GM06990 (cell line): ENCODE measurements around the gene PCSK1N.

ENCODE experiments used
- DNase-seq: peaks from one replicate; pipeline ENCODE4 v3.0.0-alpha.2; 2011; ENCODE audit not compliant: insufficient read length; ENCODE audit errors: extremely low read depth
- H3K27me3 ChIP-seq: replicated peaks from 2 replicates; pipeline ENCODE4 v1.6.0; 2011; ENCODE audit warnings: low read length; ENCODE audit not compliant: control insufficient read depth, insufficient read depth
- H3K36me3 ChIP-seq: 2 replicates; pipeline ENCODE4 v1.5.1; 2011; ENCODE audit warnings: low read length; ENCODE audit not compliant: control insufficient read depth, insufficient read depth
- H3K4me3 ChIP-seq: replicated peaks from 2 replicates; pipeline ENCODE4 v1.5.1; 2011; ENCODE audit warnings: low read depth, mild to moderate bottlenecking, control low read depth, low read length
- CTCF ChIP-seq: IDR thresholded peaks from 2 replicates; pipeline ENCODE4 v1.5.1; 2011; ENCODE audit warnings: low read length, control low read depth, mild to moderate bottlenecking, inconsistent platforms; ENCODE audit not compliant: insufficient read depth, poor library complexity, severe bottlenecking

Gene PCSK1N

GRCh38 chrX:48801280-48802088 lies 33.9 kb downstream of the PCSK1N start, which contains the start of gene HDAC6:
Gene HDAC6 (plus strand): TSS chrX:48802067. CDS start chrX:48802693, 626 bp downstream.
- no peaks in the 10 kb centered on the region for H3K27me3 ChIP-seq
- peak within 1 kb of the TSS; percentile 74 for H3K4me3 ChIP-seq
- peak; percentile 98 for DNase-seq
- H3K36me3 ChIP-seq, result no peaks in the 10 kb centered on the region; the same call in 1 of the 2 replicates
- TF ChIP-seq CTCF, result no peak

- Histone ChIP-seq H3K36me3 (no peaks in the 10 kb centered on the region; the same call in 1 of the 2 replicates), H3K27me3 (no peaks in the 10 kb centered on the region), H3K4me3 (peak overlapping the region; percentile 74)
- no peak for DNase-seq
- TF ChIP-seq CTCF, result no peak
Measured at GRCh38 chrX:48800574-48801279, 34.7 kb downstream of the PCSK1N start.

GRCh38 chrX:48798318-48798717 lies 37.1 kb downstream of the PCSK1N start:
- TF ChIP-seq CTCF, result no peak
- H3K36me3 ChIP-seq, result no peaks in the 10 kb centered on the region
- no peak overlapping the region for H3K4me3 ChIP-seq
- H3K27me3 ChIP-seq, result no peaks in the 10 kb centered on the region
- DNase-seq, result no peak

- TF ChIP-seq CTCF, result no peak
- Histone ChIP-seq H3K27me3 (no peaks in the 10 kb centered on the region), H3K36me3 (no peaks in the 10 kb centered on the region), H3K4me3 (no peak overlapping the region)
- no peak for DNase-seq
Measured at GRCh38 chrX:48794911-48795515, 40.4 kb downstream of the PCSK1N start.

- Histone ChIP-seq H3K4me3 (no peak overlapping the region), H3K36me3 (no peaks in the 10 kb centered on the region), H3K27me3 (no peaks in the 10 kb centered on the region)
- DNase-seq, result no peak
- no peak for TF ChIP-seq CTCF
Measured at GRCh38 chrX:48794340-48794910, 41.0 kb downstream of the PCSK1N start.
